ENCODE data around the gene C10orf71. TPM values are rescaled to one million over a fixed set of nuclear protein-coding genes. Genes with fewer than 3 reads are reported as not detected.

C10orf71 gene
- total RNA-seq, 2 experiments from 2014 or later: not detected

DNA sequence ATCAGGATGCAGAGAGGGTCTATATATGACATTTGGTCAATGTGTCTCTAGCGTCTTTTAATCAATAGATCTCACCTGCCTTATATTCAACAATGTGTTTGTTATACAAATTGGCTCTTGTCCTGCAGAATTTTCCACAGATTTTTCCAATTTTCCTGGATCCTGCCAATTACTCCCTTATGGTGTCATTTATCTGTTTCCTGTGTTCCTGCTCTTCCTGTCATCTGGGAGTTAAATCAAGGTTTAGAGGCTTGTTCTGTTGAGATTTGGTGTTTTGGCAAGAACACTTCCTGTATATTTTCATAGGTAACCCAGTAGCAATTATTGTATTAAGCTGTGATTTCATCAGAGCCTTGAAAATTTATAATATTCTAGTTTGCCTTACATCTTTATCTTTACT, 8.8 kb upstream of the C10orf71 start:
- ChIA-PET CTCF (no interaction called here), POLR2A (no interaction called here)

DNA sequence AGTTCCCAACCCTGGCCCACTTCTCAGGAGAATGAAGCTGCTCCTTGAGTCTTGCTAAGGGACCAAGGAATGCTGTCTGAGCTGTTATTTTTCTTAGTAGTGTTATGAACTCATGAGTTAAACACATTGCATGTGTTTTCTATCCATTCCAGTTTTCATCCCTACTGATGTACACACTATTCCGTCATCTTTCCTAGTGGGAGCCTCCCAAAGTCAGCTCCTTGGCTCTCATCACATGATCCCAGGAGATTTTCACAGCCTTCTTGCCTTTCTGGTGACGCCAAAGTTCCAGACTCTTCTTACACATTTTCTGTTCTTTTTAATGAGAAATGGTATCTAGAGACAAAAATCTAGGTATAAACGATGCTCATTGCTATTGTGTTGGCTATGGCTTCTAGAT, 8.4 kb upstream of the C10orf71 start:
- ChIA-PET POLR2A (no interaction called here), CTCF (no interaction called here)

DNA sequence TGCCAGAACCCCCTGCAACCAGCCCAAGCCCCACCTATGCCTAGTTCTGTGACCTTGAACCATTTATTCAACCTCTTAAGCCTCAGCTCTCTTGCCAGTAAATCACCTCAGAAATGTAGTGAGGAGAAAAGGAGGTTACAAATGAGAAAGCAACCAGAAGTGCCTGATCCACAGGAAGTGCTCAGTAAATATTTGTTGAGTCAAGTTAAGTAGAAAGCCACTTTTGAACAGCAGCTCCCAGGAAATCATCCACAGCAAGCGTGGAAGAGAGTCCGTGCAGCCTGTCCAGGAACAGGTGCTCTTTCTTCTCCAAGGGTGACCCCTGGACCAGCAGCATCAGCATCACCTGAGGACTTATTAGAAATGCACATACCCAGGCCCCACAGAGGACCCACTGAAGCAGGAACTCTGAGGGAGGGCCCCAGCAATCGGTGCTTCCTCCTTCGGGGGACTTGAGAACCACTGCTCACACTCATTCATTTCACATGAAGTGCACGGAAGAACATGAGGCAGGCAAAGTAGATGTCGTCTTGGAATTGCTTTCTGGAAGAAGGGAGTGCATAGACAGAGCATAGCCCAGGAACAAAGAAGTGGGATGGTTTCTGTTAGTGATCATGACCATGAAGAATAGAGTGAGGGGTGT, 6.3 kb upstream of the C10orf71 start:
- ChIA-PET POLR2A (no interaction called here), CTCF (no interaction called here)

DNA sequence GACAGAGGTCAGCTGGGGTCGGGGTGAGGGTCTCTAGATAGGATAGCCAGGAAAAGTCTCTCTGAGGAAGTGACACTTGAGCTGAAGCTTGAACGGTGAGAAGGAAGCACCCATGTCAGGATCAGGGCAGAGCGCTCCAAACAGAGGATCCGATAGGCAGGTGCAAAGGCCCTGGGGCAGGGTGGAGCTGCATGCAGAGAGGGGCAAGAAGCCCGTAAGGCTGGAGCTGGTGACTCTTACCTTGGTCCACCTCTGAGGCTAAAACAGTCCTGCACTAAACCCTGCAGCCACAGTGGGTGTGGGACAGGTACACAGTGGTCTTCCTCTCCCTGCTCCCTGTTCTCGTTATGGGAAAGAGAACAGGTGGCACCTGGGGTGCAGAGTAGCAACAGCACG, 5.8 kb upstream of the C10orf71 start:
- ChIA-PET CTCF (no interaction called here), POLR2A (no interaction called here)

DNA sequence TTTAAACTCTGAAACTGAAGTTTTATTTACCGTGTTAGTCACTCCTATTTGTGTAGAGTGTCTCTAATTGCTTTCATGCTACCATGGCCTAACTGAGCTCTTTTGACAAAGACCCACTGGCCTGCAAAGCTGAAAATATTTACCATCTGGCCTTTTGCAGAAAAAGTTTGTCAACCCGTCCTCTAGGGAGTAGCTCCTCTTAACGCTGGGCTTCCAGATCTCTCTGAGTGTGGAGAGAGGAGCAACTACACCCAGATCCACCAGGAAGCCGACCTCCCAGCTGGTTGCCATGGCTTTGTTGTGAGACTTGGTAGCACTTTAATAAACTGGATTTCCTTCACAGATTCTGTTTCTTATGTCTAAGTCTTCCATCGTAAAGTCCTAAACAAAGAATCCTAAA, 4.2 kb upstream of the C10orf71 start:
- CTCF ChIA-PET: no interaction called here
- POLR2A ChIA-PET: no interaction called here

DNA sequence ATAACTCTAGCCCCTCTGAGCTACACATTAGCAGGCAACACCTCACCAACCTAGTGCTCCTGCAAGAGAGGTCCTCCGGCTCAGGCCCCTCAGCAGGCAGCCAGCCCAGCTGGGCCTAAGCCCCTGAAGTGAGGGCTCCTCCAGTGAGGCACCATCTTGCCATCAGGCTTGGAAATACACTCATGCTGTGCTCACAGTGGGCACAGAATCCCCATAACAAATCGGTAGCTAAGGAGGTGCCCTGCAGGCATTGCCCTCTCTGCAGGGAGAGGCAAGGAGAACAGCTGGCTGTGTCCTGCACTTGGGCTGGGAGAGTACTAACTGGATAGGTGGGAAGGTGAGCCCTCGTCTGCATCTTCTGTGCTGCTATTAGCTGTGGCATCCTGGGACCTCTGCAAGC, 3.7 kb upstream of the C10orf71 start:
- CTCF ChIA-PET: no interaction called here
- POLR2A ChIA-PET: no interaction called here

DNA sequence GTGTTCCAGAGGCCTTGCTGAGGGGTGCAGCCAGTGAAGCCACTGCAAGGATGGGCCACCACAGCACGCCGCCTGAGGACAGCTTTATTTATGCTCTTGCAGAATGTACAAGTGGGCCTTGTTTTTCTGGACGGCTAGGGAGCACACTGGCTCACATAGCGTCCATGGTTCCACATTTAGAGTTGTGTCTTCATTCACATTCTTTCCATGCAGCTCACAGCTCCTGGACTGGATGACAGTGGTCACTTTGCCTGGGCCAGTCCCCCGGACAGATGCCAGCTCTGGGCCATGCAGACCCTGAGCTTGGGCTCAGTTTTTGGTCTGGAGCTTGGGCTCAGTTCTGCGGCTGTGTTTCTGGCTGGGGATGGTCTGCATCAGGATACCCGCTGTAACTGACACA, 2.6 kb upstream of the C10orf71 start:
- POLR2A ChIA-PET: no interaction called here
- CTCF ChIA-PET: no interaction called here

DNA sequence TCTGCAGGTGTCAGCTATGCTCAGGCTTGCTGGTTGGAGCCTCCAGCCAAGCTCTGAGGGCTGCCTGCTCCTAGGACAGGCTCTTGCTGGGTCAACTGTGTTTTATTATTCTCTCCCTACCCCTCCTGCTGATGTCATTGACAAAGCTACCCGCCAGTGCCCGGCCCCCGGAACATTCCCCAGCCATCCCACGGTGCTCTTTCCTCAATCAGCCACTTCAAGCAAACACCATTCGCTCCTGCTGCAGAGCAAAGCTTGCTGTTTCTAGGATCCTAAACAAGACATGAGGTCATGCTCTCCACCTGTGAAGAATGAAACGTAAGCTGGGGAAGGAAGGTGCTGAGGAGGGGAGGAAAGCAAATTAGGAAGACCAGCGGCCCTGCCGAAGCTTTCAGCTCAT, 2.1 kb upstream of the C10orf71 start:
- ChIA-PET POLR2A (no interaction called here), CTCF (no interaction called here)

DNA sequence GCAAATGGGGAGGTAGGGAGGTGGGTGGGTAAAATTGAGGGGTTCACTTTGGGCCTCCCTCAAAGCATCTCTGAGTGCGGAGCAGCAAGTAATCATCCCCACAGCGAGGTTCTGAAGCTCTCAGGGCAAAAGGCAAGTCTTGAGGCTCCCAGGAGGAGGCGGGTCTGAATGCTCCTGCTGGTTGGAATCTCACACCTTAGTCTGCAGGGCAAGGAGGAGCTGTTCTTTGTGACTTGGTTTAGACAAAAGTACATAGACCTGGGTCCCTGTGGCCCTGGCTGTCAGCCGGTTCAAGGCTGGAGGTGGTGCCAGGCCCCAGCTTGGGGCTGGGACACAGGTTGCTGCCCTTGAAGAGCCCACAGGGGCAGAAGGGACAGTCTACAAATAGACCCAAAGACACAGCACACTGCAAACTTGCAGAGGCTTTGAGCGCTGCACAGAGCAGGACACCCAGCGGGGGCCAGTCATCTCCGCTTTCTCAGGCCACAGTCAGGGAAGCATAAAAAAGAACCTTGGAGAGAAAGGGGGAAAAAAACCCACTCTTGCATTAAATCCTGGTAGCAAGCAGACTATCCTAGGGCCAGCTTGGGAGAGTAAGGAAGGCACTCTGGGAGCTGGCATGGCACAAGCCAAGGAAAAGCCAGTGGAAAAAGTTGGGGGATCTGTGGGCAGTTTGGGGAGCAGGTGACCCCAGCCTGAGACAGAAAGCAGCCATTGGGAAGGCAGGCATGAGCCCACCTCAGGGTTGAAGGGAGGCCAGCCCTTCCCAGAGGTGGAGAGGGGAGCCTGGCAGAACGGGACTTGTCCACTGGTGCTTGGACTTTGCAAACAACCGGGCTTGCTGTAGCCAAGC, 926 bp upstream of the C10orf71 start:
- POLR2A ChIA-PET: no interaction called here
- CTCF ChIA-PET: no interaction called here

DNA sequence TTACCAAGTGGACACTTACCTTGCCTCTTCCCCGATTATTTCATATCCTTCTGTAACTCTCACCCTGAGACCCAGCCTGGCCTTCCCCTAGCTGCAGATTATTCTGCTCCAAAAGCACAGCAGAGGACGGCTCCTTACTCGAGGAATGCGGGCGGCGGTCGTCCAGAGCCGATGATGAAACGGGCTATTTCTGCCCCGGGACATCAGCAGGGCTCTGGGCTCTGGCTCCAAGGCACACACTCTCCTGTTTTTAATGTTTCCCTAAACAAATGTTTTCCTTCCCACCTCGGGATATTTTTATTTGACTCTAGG, 343 bp upstream of the C10orf71 start:
- CTCF ChIA-PET: no interaction called here
- POLR2A ChIA-PET: no interaction called here

DNA sequence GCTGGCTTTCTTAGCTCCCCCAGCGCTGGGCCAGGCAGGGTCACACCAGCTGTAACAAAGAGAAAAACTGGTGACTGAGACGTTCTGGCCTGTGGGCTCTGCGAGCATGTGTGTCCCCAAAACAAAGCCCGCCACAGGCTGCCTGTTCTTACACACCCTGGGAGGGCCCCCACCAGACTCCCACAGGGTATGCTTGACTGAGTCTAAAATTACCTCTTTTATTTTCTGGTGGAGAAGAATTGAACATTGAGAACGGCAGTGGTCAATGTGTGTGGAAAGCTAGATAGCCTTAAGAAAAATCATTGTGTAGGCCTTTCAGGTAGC, 808 bp downstream of the C10orf71 start:
- ChIA-PET CTCF (interaction anchor here (0.5 kb wide), 1 partner anchor 11 kb away, joined by 3 read pairs; no protein-coding TSS in a partner anchor), POLR2A (no interaction called here)

DNA sequence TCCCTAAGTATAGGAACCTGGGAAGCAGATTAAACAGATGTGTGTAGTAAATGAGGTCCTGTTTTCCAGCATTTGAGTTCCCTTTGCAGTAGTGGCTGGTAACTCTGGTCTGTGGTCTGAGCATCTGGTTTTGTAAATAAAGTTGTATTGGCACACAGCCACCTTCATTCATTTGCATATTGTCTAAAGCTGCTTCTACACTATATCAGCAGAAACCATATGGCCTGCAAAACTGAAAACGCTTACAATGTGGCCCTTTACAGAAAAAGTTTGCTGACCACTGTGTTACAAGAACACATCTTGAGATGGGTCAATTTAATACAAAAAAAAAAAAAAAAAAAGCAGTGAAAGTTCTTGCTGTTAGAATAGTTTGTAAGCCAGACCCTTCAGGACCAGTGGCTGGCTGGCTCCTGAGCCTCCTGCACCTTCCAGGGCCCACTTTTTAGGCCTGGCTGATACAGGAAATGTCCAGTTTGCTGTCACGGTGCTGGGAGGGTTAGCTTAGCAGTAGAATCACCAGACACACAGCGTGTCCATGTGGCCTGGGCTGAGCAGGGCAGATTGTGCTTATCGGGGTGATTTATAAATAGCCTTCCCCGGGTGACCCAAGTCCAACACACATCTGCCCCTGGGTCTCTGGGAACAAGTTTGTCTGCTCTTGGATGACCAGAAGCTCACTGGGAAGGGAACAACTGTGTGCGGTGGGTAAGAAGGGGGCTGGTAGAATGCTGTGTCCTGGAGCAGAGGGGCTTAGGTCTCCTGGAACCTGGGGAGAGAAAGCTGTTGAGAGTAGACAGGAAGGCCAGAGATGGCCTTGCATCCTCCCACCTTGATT, 1.4 kb downstream of the C10orf71 start:
- POLR2A ChIA-PET: no interaction called here
- CTCF ChIA-PET: interaction anchor here (0.5 kb wide), 1 partner anchor 11 kb away, joined by 3 read pairs; no protein-coding TSS in a partner anchor

DNA sequence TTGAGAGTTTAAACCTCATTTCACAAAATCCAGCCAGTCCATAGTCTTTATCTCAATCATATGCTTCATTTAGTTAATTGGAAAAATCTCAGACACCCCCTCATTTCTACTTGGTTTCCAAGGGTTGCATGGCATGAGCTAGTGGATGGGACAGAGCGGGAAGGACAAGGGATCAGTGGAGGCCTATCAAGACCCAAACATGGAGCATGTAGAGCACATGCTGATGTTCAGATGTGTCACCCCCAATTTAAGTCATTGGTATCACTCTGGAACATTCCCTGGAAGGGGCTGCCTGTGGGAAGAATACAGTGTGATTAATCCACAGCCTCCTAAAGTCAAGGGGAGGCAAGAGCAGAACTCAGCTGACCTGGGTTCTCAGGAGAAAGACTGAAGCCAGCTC, 2.3 kb downstream of the C10orf71 start:
- ChIA-PET POLR2A (no interaction called here), CTCF (no interaction called here)

DNA sequence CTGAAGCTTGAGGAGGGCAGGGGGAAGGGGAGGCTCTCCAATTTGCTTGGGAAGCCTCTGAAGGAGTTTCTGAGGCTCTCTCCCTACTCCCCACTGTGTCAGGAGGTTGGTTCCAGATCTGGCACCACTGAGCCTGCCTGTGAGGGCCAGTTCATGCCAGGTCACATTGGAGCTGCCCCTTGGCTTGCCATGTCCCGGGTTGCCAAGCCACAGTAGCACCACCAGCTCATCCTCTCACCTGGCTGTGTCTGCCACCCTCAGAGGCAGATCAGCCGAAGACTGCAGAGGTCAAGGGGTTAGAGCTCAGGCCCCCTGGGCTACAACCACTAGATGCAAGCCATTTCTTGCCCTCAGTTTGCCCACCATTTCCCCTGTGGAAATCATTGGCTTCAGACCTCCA, 3.1 kb downstream of the C10orf71 start:
- ChIA-PET CTCF (no interaction called here), POLR2A (no interaction called here)

DNA sequence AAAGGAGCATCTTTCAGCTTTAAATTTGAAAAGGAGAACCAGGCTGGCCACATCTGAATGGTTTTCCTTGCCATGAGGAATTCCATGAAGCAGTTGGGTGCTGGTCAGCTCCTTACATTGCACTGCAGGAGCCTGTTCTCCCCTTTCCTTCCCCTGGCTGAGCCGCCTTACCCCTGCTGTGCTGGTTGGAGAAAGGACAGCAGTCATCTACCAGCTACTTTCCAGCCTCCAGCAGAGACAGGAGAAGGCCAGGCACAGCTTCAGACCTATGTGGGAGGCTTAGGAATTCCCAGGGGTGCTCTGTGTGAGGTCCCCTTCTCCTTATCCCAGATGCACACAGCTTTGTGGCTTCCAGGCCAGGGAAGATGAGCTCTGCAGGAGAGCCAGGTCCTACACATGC, 4.7 kb downstream of the C10orf71 start:
- POLR2A ChIA-PET: no interaction called here
- CTCF ChIA-PET: no interaction called here

DNA sequence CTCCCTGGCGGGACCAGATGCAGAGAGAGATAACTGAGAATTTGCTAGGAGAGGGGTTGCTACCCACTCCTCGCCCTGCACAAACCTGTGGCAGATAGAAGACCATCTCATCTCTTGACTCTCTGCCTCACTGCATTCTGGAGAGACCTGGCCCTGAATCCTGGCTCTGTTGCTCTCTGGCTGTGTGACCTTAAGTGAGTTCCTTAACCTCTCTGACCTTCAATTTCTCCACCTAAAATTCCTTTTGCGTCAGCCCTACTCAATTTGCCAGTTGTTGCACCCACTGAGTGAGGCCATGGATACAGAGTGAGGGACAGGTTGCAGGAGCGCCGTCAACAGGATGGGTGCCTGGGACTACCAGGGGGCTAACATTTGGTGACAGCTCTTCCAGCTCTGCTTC, 5.2 kb downstream of the C10orf71 start:
- ChIA-PET POLR2A (no interaction called here), CTCF (no interaction called here)

DNA sequence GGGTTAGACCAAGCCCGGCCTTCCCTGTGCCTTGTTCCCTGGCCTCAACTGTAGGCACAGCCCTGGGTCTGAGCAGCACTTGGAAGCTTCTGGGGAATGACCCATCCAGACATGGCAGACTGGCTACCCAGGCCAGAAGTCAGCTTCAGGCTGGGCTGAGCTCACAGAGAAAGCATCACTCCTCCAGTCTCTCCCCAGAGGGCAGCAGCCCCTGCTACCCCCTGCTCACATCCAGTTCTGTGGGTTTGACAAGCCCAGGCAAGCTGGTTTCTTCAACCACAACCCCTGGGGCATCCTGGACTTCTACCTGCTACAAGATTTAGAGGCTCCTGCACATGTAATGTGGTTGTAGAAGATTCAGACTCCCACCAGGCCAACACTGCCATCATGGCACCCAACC, 9.0 kb downstream of the C10orf71 start:
- ChIA-PET CTCF (no interaction called here), POLR2A (no interaction called here)

DNA sequence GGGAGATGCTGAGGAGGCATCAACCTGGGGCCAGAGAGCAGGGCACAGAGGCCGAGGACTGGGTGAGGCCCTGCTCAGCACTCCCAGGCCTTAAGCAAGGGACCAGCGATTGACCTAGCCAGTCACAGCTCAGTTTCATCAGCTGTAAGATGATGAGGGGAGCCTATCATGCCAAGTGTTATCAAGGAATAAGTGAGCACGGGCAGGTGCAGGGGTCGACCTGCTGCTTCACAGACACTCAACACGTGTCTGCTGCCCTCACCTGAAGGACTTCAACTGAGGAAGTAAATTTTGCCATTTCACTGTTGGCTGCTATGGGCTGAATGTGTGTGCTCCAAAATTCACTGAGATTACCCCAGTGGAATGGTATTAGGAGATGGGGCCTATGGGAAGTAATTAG, 9.9 kb downstream of the C10orf71 start:
- POLR2A ChIA-PET: no interaction called here
- CTCF ChIA-PET: no interaction called here

DNA sequence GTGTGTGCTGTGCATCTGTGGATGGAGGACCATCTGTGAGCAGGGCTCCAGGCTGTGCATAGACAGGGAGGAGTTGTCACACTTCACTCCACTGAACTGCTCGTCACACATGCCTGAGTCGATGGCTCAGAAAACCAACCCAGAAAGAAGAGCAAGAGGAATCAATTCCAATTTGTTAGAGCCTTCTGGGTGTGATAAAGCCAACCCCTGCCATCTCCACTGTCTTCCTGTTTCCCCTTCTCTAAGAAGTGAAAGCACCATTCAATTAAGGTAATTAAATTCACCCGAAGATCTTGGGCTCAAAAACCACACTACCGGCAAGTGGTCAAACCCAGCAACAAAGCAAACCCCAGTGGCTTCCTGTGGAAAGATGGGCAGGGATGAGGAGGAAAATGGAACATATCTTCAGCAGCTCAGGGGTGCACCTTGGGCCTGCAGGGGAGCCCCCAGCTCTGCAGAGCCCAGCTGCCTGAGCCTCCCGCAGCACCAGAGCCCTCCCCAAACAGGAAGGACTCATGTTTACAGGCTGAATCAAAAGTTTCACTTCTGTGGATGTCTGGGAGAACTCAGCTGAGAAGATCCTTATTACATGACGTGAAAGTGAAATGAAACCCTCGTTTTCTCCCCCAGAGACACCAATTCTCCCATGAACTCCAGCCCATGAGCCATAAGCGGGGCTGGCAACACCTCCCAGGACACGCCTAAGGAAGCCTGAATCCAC, 10.9 kb downstream of the C10orf71 start:
- CTCF ChIA-PET: no interaction called here

DNA sequence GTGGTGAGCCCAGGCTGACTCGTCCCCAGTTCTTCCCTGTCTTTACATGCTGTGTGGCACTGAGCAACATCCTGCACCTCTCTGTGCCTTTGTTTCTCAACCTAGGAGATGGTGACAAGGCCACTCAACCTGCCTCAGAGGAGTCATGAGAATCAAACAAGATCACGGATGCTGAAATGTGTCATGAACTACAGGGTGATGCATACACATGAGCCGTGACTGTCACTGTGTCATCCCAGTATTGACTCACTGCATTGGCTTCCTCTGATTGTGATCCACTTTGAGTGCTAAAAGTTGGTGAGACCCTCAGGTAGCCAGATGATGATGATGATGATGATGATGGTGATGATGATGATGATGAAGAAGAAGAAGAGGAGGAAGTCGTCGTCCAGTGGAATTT, 11.5 kb downstream of the C10orf71 start:
- ChIA-PET CTCF (no interaction called here), POLR2A (no interaction called here)

More for the DNA sequence above, 10.9 kb downstream of the C10orf71 start:
- POLR2A ChIA-PET: no interaction called here
